HG03565 (cell line): ENCODE measurements around the gene DCAF7.

Experiments
- ATAC-seq: cut with Tn5 transposase; IDR thresholded peaks from one replicate; pipeline ENCODE4 v1.9.1; 2021; ENCODE audit warnings: mild to moderate bottlenecking, moderate library complexity; ENCODE audit not compliant: unreplicated experiment

The DCAF7 gene

GRCh38 chr17:63579633-63580032, 29.4 kb downstream of the DCAF7 start:
- no peak for ATAC-seq

- ATAC-seq = no peak
These were observed 37.5 kb downstream of the DCAF7 start for GRCh38 chr17:63587770-63588169.

DNA sequence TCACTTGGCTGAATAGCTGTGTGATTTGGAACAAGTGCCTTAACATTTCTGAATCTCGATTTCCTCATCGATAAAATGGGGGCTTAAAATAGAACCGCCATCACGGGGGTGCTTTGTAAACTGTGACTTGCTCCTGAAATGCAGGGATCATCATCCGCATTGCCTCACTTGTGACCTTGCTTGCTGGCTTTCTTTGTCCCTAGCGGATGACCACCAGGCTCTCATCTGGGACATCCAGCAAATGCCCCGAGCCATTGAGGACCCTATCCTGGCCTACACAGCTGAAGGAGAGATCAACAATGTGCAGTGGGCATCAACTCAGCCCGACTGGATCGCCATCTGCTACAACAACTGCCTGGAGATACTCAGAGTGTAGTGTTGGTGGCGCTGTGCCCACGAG, 38.5 kb downstream of the DCAF7 start:
- ATAC-seq = no peak

DNA sequence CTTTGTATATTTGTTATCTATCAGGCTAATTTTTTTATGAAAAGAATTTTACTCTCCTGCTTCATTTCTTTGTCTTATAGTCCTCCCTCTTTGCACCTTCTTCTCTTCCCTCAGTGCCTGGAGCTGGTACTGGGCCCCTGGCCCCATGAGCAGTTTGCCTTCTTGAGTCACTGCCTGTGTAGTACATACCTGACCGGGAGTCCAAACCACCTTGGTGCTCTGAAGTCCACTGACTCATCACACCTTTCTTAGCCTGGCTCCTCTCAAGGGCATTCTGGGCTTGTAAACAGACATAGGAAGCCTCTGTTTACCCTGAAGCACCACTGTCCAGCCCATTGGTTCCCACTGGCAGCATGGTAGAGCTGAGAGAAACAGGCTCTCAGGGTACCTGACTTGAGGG, 39.4 kb downstream of the DCAF7 start:
- no peak for ATAC-seq

DNA sequence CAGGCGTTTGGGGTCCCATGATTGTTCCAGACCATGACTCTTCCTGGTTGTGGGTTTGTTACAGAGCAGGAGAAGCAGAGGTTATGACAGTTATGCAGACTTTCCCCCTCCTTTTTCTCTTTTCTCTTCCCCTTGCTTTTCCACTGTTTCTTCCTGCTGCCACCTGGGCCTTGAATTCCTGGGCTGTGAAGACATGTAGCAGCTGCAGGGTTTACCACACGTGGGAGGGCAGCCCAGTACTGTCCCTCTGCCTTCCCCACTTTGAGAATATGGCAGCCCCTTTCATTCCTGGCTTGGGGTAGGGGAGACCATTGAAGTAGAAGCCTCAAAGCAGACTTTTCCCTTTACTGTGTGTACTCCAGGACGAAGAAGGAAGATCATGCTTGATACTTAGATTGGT, 42.5 kb downstream of the DCAF7 start:
- no peak for ATAC-seq

GRCh38 chr17:63595132-63595531, 44.9 kb downstream of the DCAF7 start:
- no peak for ATAC-seq

DNA sequence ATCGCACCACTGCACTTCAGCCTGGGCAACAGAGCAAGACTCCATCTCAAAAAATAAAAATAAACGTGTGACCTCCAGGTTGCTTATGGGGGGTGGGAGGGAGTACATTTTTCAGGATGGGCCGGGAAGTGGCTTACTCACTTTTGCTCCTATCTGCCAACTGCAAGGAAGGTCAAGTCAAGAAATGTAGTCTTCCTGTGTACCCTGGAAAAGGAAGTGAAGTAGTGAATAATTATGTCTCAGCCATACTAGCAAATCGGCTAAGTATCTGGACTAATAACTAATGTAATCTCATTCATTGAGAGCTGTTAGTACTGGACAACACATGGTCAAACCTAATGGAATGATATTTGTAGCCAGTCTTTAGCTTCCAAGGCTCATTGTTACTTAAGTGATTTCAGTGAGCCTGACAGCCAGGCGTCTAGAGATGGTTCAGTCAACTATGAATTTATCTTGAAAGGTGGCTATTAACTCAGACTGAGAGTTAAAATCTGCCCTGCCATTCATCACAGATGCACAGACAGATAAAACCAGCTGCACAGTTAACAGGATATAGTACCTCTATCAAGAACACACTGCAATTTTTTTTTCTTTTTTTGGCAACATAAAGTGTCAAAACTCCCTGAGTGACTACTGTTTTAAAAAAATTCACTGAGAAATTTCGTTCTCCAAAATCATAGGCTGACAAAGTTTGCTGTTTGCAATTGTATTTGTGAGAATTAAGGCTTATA, 46.7 kb downstream of the DCAF7 start:
- ATAC-seq = no peak

DNA sequence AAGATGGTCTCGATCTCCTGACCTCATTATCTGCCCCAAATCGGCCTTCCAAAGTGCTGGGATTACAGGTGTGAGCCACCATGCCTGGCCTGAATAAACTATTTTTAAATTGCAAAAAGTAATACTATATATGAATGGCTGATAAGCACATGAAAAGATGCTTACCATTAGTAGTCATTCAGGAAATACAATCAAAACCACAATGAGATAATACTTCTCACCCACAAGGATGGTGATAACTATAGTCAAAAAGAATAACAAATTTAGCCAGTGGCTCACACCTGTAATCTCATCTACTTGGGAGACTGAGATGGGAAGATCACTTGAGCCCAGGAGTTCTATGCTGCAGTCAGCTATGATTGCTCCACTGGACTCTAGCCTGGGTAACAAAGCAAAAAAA, 48.0 kb downstream of the DCAF7 start:
- ATAC-seq = no peak

GRCh38 chr17:63600569-63601438, 50.5 kb downstream of the DCAF7 start, which contains the start of gene TACO1:
TACO1 (plus strand) TSS chr17:63600895; CDS start chr17:63601084, 189 bp downstream.
- peak; percentile 76 for ATAC-seq

DNA sequence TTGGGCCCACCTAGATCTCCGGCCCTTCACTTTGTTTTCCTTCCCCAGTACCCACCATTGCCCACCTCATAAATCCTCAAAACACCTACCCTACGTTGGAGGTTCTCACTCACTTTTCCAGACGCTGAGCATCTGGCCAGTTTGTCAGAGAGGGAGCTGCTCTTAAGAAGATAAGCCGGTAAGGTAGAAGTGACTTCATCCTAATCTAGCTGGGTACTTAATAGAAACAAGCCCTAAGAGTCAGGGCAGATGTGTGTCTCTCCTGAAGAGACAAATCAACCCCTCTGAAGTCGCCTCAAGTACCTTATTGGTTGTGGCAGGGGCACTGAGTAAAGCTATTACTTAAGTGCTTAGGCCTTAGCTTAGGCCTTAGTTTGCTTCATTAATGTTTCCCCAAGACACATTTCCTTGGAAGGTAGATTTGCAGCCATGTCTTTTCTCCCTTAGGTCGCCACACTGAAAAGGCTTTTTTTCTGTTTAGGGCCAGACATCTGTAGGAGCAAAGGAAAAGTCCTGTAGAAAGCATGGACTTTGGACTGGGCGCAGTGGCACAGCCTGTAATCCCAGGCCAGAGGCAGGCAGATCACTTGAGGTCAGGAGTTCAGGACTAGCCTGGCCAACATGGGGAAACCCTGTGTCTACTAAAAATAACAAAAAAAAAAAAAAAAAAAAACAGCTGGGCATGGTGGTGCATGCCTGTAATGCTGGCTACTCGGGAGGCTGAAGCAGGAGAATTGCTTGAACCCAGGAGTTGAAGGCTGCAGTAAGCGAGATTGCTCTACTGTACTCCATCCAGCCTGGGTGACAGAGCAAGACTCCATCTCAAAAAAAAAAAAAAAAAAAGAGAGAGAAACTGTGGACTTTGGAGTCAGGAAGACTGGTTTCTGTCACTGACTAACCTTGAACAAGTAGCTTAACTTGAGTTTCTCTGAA, 51.4 kb downstream of the DCAF7 start:
- no peak for ATAC-seq

- ATAC-seq = no peak
These were observed 59.7 kb downstream of the DCAF7 start for GRCh38 chr17:63609816-63610573.

- ATAC-seq = no peak
These were observed 60.6 kb downstream of the DCAF7 start for GRCh38 chr17:63610854-63611253.

- no peak for ATAC-seq
These were observed 61.1 kb downstream of the DCAF7 start for GRCh38 chr17:63611354-63611753.

- no peak for ATAC-seq
These were observed 63.4 kb downstream of the DCAF7 start for GRCh38 chr17:63613663-63614062.

DNA sequence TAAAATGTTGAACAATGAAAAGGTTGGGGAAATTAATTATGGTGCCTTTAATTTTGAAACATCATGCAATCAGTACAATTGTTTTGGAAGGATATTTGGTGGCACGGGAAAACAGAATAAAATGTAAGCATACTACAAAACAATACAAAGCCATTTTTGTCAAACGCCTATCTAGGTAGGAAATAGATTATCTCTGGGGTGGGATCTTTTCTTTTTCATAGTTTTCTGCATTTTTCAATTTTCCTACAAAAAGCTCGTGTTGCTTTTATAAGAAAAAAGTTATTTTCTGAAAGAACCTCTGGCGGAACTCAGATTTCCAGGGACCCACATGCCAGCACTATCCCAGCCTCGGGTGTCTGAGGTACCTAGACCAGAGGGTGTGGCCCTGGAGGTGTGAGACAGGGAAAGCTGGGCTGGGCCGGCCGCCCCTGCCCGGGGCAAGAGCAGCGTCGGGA, 71.0 kb downstream of the DCAF7 start:
- no peak for ATAC-seq

DNA sequence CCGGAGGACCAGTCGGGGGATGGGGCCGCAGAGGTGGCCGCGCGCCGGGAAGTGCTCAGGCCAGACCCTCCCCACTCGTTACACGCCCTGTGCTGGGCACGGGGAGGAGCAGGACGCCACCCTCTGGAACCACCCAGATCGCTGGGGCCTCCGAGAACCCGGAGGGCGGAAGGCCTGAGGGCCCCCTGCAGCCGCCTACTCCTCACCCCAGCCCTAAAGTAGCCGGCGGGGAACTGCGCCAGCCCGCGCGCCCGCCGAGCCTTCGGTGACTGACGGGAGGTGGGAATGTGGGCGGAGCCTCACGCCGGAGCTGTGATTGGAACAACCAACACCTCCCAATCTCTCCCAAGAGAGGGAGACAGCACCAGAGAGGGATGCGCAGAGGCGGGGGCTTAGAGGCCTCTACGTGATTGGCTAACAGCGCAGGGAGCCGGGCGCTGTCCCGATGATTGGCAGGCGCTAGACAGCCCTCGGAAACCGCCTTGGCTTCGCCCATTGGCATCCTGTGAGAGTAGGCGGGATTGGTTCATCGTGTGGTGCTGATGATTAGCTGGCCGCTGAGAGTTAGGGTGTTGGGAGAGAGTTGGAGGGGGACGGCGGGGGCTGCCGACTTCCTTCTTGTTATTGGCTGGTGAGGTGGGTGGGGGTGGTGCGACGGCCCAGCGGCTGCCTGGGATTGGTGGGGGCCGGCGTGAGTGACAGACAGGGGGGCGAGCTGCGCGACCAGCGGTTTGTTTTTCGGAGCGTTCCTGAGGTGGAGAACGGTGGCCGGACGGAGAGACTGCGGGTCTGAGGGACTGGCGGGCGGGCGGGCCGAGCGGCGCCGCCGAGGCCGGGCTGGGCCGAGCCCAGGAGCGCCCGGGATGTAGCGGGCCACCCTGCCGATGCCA, 71.7 kb downstream of the DCAF7 start, which contains the start of gene MAP3K3:
Gene MAP3K3 (plus strand): TSS at position 734 of the 890 bp plus-strand sequence. CDS start 343 bp downstream, outside the sequence.
- peak; percentile 93 for ATAC-seq

GRCh38 chr17:63622574-63623390, 72.5 kb downstream of the DCAF7 start:
- ATAC-seq = peak; percentile 14
